HepG2 (cell line): ENCODE results near the gene MAN1C1. TPM values are rescaled to one million over a fixed set of nuclear protein-coding genes. Genes with fewer than 3 reads are reported as not detected.
A peak's percentile ranks its signal among the peaks of the same experiment; 100 is the strongest.

Source experiments
- DPF2 ChIP-seq: sonication (generic); formaldehyde crosslinking; IDR thresholded peaks from 2 replicates; pipeline ENCODE4 v1.4.0; 2020; ENCODE audit warnings: mild to moderate bottlenecking, low read depth, missing genetic modification reagents, borderline replicate concordance
- FOXC1 ChIP-seq: sonication (generic); formaldehyde crosslinking; IDR thresholded peaks from 2 replicates; pipeline ENCODE4 v1.8.0; 2022; ENCODE audit warnings: mild to moderate bottlenecking, missing genetic modification reagents, borderline replicate concordance
- GFI1 ChIP-seq: sonication (generic); formaldehyde crosslinking; IDR thresholded peaks from 2 replicates; pipeline ENCODE4 v1.5.0; 2020; ENCODE audit warnings: missing genetic modification reagents, mild to moderate bottlenecking, borderline replicate concordance
- IRF2 ChIP-seq: IDR thresholded peaks from 2 replicates; pipeline ENCODE4 v1.6.1; 2018; ENCODE audit warnings: missing genetic modification reagents, missing compliant biosample characterization
- MEF2D ChIP-seq: sonication (generic); formaldehyde crosslinking; IDR thresholded peaks from 2 replicates; pipeline ENCODE4 v1.5.1; 2020; ENCODE audit warnings: mild to moderate bottlenecking, missing genetic modification reagents
- MTA1 ChIP-seq: sonication (generic); formaldehyde crosslinking; IDR thresholded peaks from 2 replicates; pipeline ENCODE4 v1.4.0; 2020; ENCODE audit warnings: missing genetic modification reagents, mild to moderate bottlenecking, borderline replicate concordance
- NCOA5 ChIP-seq: sonication (generic); formaldehyde crosslinking; IDR thresholded peaks from 2 replicates; pipeline ENCODE4 v1.4.0; 2020; ENCODE audit warnings: missing genetic modification reagents
- RCOR2 ChIP-seq: IDR thresholded peaks from 2 replicates; pipeline ENCODE4 v1.6.1; 2016; ENCODE audit warnings: missing biosample characterization, missing genetic modification reagents
- ZNF441 ChIP-seq: sonication (generic); formaldehyde crosslinking; IDR thresholded peaks from 2 replicates; pipeline ENCODE4 v1.7.0; 2021; ENCODE audit warnings: missing genetic modification reagents, borderline replicate concordance
- ZSCAN25 ChIP-seq: sonication (generic); formaldehyde crosslinking; IDR thresholded peaks from 2 replicates; pipeline ENCODE4 v1.8.0; 2022; ENCODE audit warnings: mild to moderate bottlenecking, missing genetic modification reagents
- polyA plus RNA-seq, 8 experiments: library from polyadenylated mRNA; depleted of rRNA in 3 of 8; stranded (reverse) in 7 of 8; unstranded in 1 of 8; fragments of >200 nt; fragmentation: Illumina TruSeq in 4 of 8; extraction: Trizol in 4 of 8; gene quantifications; 2 replicates each; pipeline versions ENCODE4 v1.2.1 to v1.2.3, GENCODE V29; 2011 to 2016; ENCODE audit warnings: low read depth in 4 of 8, missing spikeins in 1 of 8, mixed read lengths in 1 of 8; ENCODE audit not compliant: insufficient read depth in 1 of 8
- total RNA-seq, 5 experiments: library from RNA; depleted of rRNA; stranded (reverse); fragments of >200 nt; fragmentation: Illumina TruSeq; extraction: Trizol; gene quantifications; 2 replicates each; pipeline ENCODE4 v1.2.3, GENCODE V29; 2016; ENCODE audit warnings: low read depth in 1 of 5
- TF ChIP-seq, protein P1 (sequence below): sonication (generic); formaldehyde crosslinking; IDR thresholded peaks from 2 replicates; pipeline ENCODE4; 2020; ENCODE audit warnings: missing genetic modification reagents, mild to moderate bottlenecking, borderline replicate concordance
- TF ChIP-seq, protein P2 (sequence below): sonication (generic); formaldehyde crosslinking; conservative IDR thresholded peaks from 2 replicates; pipeline ENCODE4 v1.4.0; 2020; ENCODE audit warnings: missing genetic modification reagents
- TF ChIP-seq, protein P3 (sequence below): IDR thresholded peaks from 2 replicates; pipeline ENCODE4 v1.6.1; 2016; ENCODE audit warnings: low read depth, control low read depth

The MAN1C1 gene
- total and polyA plus RNA-seq, 2 of the 13 experiments (the other 11 are each of a cell fraction or from before 2014, with no cell fraction given): 0.18 to 0.49 TPM

DNA sequence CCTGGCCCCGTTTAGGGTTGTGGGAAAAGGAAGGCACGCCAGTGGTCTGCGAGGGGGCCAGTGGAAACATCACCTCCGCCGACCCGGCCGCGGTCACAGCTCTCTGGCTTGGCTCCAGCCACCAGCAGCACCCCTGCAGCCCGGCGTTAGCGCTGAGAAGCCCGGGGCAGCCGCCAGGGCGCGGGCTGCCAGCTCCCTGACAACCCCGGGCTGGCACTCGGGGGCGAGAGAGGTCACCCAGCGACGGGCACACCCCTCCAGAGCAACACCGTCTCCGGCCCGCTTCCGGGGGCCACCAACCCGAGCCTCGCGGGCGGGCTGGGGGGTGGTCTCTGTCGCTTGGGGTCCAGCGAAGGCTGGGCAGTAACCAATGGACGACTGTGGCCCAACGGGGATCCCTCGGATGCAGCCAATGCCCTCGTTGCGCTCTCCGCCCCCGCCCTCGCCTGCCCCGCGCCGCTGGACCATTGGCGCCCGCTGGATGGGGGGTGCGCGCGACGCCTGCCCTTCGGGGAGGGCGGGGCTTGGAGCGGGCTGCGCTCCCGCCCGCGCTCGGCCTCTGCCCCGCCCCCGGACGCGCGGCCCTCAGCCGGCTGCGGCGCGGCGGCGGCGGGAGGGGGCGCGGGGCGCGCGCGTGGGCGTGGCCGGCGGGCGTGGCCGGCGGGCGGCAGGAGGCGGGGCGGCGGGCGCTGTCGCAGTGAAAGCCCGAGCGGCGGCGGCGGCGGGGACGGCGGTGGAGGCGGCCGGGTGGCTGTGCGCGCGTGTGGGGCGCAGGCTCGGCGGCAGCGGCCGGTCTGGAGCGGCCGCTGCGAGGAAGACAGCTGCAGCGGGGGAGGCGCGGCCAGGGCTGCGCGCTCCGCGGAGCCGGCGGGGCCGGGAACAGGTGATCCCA, at the start of gene MAN1C1 (continued):
- no peak for TF ChIP-seq FOXC1 (CRISPR knock-in tag)
- TF ChIP-seq ZNF441 (CRISPR knock-in tag): no peak
- TF ChIP-seq DPF2 (CRISPR knock-in tag): no peak
- TF ChIP-seq NCOA5 (CRISPR knock-in tag): no peak
- TF ChIP-seq, protein P1, sequence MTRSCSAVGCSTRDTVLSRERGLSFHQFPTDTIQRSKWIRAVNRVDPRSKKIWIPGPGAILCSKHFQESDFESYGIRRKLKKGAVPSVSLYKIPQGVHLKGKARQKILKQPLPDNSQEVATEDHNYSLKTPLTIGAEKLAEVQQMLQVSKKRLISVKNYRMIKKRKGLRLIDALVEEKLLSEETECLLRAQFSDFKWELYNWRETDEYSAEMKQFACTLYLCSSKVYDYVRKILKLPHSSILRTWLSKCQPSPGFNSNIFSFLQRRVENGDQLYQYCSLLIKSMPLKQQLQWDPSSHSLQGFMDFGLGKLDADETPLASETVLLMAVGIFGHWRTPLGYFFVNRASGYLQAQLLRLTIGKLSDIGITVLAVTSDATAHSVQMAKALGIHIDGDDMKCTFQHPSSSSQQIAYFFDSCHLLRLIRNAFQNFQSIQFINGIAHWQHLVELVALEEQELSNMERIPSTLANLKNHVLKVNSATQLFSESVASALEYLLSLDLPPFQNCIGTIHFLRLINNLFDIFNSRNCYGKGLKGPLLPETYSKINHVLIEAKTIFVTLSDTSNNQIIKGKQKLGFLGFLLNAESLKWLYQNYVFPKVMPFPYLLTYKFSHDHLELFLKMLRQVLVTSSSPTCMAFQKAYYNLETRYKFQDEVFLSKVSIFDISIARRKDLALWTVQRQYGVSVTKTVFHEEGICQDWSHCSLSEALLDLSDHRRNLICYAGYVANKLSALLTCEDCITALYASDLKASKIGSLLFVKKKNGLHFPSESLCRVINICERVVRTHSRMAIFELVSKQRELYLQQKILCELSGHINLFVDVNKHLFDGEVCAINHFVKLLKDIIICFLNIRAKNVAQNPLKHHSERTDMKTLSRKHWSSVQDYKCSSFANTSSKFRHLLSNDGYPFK: no peak
- TF ChIP-seq, protein P2, sequence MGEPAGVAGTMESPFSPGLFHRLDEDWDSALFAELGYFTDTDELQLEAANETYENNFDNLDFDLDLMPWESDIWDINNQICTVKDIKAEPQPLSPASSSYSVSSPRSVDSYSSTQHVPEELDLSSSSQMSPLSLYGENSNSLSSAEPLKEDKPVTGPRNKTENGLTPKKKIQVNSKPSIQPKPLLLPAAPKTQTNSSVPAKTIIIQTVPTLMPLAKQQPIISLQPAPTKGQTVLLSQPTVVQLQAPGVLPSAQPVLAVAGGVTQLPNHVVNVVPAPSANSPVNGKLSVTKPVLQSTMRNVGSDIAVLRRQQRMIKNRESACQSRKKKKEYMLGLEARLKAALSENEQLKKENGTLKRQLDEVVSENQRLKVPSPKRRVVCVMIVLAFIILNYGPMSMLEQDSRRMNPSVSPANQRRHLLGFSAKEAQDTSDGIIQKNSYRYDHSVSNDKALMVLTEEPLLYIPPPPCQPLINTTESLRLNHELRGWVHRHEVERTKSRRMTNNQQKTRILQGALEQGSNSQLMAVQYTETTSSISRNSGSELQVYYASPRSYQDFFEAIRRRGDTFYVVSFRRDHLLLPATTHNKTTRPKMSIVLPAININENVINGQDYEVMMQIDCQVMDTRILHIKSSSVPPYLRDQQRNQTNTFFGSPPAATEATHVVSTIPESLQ (CRISPR knock-in tag): no peak
- peak; percentile 76 for TF ChIP-seq ZSCAN25 (CRISPR knock-in tag)
- TF ChIP-seq, protein P3, sequence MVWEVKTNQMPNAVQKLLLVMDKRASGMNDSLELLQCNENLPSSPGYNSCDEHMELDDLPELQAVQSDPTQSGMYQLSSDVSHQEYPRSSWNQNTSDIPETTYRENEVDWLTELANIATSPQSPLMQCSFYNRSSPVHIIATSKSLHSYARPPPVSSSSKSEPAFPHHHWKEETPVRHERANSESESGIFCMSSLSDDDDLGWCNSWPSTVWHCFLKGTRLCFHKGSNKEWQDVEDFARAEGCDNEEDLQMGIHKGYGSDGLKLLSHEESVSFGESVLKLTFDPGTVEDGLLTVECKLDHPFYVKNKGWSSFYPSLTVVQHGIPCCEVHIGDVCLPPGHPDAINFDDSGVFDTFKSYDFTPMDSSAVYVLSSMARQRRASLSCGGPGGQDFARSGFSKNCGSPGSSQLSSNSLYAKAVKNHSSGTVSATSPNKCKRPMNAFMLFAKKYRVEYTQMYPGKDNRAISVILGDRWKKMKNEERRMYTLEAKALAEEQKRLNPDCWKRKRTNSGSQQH (CRISPR knock-in tag): no peak
- no peak for TF ChIP-seq MTA1
- TF ChIP-seq GFI1 (CRISPR knock-in tag): no peak
- no peak for TF ChIP-seq RCOR2
- TF ChIP-seq MEF2D (CRISPR knock-in tag): no peak
- no peak for TF ChIP-seq IRF2 (CRISPR knock-in tag)
- TF ChIP-seq, all 625 proteins: peak for 55
